CD4-positive, alpha-beta T cell treated with Interferon gamma for 1 hour (primary cell): ENCODE results near the gene ADAM12.
A peak's percentile ranks its signal among the peaks of the same experiment; 100 is the strongest.
"Not testable (repeated sequence)": the region's sequence is repeated elsewhere in the genome, so short reads cannot be mapped to it uniquely, and the experiment has no call there.

Experiments used
- DNase-seq: peaks from one replicate; pipeline ENCODE4 v3.0.0-alpha.2; 2020

The ADAM12 gene

DNA sequence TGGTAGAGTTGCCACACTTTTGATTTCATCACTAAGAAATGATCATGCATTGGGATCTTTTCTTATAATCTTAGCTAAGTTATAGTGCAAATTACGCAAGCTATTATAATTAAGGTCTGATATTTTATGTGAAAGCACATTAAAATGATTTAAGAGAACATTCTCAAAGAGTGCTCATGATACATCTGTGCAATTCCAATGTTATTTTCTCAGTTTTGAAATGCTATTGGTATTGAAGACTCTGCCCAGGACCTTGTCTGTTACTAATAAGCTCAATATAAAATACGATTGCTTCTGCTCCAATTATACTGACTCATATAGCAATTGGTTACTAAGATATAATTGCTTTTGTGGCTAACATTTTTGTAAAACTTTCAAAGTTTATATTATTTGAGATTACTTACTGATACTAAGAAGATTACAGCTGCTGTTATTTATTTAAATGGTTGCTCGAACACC is 180.9 kb downstream of the ADAM12 start:
- no peak for DNase-seq

DNA sequence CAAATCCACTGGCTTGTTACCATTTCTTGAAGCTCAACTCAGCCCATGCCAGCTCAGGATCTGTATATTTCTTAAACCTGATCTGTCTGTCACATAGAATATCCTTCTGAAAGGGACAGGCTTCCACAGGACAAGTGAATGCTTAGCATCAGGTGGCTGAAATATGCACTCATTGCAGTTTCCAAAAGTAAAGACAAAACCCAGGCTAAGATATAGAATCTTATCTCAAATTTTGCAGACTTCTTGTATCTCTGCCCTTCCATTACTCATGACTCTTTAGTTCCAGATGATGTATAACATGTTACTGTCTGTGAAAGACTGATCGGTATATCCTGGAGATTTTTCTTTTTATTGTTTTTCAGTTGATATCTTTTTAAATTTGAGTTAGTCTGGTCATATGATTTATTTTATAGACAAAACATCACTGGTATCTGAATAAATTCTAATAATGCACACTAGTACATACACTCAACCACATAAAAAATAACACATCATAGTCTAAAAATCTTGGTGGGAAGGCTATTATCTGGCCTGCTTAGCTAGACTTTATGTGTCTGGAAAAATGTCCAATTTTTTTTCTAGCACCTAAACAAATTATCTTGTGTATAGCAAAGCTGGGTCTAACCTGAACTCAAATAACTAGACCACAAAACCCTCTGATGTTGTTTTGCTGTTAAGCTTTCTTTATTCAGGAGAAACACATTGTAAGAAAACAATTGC is 182.6 kb downstream of the ADAM12 start:
- DNase-seq: no peak

DNA sequence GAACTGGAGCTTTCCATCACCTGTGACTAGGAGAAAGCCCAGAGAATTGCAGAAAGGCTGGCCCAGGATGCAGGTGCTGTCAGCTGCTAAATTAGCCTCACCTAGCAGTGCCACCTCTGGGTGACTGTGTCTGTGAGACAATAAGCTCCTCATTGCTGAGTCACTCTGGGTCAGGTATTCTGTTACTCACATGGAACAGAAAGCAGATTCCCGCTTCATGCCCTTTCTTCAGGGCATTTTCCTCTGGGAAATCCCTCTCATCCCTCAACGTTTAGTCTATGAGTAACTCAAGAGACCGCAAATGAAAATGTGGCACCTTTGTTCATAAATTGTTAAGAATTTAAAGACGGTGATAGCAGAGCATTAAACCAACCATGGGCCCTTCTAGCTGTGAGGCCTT is 184.0 kb downstream of the ADAM12 start:
- no peak for DNase-seq

DNA sequence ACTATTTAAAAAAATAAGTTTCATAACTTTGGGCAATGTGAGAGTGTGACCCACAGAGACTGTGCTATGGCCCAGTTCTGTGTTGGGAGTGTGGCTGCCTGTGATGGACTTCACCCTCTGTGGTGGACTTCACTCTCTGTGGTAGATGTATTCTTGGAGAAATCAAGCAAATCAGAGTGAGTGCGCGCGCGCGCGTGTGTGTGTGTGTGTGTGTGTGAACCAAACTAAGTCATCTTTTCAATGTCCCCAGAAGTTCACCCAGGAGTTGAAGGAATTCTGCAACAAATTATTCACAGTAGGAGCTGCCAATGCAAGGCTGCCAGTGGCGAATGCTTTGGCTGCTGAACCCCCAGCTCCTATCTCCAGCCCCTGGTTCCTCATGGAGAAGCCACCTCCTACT is 184.5 kb downstream of the ADAM12 start:
- DNase-seq: no peak

DNA sequence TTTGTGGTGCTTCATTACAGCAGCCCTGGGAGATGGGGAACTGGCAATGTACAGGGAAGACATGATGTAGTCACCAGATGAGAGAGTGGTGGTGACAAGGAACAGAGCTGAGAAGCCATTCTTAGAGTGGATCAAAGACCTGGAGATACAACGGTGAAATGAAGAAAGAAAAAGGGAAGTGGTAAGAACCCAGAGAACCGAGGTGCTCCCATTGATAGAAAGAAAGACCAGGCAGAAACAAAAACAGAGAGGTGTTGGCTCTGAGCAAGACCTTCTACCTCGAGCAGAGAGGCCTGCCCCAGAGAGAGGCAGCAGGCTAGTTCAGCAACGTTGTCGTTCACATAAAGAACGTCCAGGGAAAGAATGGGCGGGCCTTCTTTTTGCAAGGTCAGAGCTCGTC is 186.7 kb downstream of the ADAM12 start:
- DNase-seq: no peak

DNA sequence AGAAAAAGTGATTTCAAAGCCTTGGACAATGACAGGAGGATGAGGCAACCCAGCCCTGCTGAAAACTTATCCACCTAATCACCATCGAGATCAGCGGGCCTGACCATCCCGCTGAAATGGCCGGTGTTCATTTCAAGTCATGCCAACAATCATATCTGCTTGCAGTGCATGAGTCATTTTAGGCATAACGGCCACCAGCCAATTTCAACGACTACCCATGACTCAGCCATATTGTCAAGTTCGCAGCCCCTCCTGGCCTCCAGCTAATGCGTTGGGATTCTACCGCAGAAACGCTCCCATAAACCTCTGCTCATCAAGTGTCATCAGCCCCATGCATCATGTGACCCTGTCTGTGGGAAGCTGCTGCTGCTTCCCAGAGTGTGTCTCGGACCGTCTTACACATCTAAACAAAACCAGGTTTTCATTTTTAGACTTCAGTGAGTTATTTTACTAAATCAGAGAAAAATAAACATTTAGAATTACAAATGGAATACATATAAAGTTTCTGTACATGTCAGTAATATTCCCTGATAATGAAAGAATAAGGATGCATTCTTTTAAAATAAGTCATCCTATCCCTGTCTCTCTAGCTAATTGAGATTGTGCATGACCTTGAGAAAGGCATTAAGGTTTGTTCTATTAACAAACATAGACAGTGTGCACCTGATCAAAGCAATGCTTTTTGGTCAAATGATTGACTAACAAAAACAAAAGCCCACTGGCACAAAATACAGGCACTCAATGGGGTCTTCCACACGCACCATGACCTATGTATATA is 188.9 kb downstream of the ADAM12 start:
- DNase-seq: no peak

DNA sequence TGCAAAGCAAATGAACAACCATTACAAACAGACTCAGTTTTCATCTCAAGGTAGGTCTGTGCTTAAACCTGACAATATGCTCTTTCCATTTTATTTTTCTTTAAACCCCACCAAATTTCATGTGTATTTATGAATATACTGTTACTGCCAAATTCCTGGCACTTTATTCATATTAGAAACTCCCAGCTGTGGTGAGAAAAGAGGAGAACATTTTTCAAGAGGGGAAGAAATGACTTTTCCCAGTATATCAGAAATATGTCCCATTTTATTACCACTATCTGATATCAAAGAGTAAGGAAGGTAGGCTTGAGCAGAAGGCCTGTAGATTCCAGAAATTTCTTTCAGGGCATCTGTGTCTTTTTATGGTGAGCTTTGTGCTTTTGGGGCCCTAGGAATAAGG is 189.6 kb downstream of the ADAM12 start:
- no peak for DNase-seq

DNA sequence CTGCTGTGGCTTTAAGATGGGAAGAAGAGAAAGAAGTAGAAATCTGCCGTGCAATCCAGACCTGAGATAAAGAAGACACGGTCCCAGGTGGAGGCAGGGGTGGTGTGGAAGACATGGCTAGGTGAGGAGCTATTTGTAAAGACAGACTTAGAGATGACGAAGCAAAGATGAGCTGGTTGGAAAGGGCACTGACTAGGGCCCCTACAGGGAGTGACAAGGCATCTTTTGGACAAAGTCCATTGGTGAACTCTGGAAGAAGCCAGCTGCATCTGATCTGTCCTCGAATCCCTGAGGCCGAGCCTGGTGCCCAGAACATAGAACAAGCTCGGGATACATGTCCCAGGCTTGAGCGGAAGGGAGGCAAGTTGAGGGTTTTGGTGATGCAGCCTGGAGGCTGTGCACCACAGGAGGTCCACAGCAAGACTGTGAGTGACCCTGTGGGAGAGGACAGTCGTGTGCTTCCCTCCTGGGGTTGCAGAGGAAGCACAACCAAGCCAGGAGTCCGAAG is 191.2 kb downstream of the ADAM12 start:
- DNase-seq: no peak

DNA sequence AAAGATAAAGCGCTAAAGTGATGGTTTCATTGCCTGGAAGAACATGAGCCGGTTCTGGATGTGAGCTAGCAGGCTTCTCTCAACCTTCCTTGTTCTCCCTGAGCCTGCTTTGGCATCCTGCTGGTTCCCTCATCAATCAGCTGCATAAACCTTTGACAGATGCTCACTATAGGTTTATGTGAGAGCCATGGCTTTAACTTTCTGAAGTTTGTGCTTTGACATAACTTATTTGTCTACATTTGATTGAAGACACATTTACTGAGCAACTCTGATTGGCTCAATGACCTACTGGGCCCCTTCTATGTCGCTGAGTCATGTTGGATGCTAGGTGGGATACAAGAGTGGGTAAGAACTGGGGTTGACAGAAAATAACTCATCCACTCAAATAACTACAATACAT is 192.0 kb downstream of the ADAM12 start:
- no peak for DNase-seq

DNA sequence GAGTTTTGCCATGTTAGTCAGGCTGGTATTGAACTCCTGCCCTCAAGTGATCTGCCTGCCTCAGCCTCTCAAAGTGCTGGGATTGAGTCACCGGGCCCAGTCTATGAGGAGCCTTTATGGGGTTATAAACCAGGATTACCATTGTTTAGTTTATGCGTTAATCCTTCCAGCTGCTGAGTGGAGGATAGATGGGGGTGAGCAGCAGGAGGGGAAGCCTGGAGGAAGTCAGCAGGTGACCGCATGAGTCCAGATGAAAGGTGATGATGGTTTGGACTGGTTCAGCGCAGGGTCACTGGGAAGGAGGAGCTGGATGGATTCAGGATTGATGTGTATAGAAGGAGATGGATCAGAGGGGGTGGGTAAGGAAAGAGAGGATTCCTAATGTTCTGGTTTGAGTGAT is 197.1 kb downstream of the ADAM12 start:
- DNase-seq: no peak

DNA sequence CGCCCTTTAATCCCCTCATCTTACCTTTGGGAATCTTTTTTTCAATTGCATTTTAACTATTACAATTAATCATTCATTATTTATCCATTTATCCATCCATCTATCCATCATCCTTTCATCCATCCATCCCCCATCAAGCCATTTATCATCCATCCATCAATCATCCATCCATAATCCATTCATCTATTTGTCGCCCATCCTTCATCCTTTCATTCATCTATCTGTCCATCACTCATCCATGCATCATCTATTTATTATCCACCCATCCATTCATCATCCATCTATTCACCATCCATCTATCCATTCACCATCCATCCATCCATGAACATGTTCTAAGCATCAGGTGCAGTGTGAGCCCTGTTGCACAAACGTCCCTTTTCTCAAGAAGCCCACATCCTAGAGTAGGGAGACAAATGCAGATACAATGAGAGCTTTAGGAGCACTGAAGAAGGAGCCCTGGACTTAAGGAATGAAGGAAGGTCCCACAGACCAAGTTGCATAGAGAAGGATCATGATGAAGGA is 199.5 kb downstream of the ADAM12 start:
- no peak for DNase-seq

DNA sequence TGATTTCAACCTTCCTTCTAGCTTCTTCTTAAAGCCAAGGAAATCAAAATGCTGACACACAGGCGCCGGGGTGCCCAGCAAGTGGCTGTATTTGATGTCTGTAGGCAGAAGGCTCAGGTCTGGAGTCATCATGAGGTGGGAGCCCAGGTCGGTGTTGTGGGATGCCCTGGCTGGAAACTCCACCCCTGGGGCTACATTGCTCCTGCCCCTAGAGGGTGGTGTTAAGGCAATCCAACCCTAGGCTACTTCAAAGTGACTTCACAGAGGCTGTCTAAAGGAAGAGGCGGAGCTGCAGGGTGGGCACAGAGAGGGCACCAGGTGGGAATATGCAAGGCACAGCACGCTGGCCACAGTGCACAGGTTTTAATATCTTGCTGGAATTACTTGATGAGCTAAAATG is 200.9 kb downstream of the ADAM12 start:
- DNase-seq: no peak

DNA sequence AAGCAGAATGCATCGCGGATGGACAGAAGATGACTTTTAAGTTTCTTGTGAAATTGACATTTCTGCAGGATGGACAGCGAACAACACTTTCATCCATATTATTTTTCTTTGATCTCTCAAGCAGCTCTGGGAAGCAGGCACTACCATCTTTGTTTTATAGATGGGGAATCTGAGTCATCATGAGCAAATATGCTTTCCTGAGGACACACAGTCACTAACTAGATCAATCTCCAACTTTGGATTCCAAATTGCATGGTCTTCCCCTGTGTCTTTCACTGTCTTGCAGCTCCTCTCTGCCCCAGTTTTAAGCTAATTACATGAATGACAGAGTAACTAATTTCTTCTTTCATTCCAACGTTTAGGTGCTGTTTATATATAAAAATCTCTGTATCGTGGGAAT is 201.5 kb downstream of the ADAM12 start:
- no peak for DNase-seq

DNA sequence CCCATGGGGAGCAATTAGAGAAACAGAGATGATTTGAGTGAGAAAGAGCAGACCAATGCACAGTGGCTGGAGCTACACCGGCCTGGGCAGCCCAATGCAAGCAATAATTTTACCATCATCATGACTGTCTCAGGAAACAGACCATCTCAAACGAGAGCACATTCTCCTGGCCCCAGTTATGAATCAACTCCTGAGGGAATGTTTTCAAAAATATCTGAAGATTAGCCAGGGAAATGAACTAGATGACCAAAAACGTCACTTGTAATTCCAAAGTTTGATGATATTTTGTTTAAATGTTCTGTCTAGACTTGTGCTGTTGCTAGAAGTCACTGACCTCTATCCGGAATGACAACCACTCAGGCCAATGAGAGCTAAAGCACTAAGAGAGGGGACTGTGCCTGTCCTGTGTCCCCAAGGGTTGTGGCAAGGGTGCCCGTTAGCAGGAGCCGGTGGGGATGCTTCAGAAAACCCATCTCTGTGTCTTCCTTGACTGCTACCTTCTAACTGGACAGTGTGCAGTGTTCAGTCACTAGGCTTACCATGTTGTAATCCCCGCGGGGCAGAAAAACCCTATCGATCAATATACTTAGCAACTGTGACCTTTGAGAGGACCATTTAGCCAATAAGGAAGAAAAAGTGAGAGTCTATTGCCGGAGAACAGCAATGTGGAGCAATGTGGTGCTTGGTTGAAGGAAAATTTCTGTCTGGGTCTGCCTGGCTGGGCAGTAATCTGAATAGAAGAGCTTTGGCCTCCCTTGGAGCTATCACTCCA is 202.4 kb downstream of the ADAM12 start:
- no peak for DNase-seq

DNA sequence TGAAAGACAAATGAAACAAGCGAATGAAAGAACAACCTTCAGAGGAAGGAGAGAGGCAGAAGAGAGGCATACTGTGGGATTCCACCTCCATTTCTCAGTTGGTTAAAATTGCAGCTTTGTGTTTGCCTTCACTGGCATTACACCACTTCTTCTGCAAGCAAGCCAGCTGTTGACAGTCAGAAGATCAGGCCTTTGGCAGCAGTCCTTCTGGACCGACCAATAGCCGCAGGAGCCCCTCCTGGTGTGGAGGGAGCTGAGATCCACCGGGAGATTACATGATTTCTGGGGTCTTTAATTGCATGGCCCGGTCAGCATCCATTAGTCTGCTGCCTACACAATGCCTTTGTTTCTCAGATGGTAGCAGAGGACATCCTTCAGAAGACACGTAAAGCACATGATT is 206.7 kb downstream of the ADAM12 start:
- no peak for DNase-seq

DNA sequence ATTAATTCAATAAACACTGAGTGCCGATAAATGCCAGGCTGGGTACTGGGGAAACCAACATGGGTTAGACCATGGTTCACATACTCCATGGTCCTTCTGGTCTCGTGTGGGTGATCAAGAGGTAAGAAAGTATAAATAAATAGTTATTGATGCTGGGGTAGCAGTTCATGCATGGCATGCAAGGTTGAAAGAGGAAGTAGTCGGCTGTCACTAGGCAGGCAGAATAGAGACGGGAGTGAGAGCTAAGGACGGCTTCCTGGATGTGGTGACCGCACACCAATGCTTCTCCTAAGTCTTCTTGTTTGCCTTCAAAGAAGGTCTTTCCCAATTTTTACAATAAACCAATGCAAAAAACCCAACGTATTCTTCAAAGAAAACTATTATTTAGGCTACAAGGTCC is 208.6 kb downstream of the ADAM12 start:
- DNase-seq: peak; percentile 6

DNA sequence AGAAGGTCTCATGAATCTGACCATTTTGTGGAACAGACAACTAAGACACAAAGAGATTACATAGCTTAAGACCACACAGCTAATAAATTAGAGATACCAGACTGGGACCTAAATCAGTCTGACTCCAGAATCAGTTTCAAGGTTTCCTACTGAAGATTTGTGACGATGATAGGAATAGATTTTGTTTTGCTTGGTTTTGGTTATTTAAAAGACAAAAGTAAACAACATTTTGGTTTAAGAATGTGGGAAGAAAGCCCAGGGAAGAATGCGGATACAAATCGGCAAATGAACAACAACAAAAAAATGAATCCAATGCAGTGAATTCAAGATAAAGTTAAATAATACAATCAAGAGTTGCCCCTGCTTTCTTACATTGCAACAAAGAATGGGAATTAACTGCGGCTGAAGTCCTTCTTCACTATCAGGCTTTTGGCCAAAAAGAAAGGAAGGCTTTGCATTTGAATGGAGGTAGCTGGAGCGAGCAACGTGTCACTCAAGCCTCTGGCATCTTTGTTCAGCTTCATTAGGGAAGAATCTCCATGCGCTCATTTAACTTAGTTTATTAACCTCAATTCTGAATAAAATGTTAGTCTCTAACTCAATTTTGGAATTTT is 210.8 kb downstream of the ADAM12 start:
- DNase-seq: no peak

DNA sequence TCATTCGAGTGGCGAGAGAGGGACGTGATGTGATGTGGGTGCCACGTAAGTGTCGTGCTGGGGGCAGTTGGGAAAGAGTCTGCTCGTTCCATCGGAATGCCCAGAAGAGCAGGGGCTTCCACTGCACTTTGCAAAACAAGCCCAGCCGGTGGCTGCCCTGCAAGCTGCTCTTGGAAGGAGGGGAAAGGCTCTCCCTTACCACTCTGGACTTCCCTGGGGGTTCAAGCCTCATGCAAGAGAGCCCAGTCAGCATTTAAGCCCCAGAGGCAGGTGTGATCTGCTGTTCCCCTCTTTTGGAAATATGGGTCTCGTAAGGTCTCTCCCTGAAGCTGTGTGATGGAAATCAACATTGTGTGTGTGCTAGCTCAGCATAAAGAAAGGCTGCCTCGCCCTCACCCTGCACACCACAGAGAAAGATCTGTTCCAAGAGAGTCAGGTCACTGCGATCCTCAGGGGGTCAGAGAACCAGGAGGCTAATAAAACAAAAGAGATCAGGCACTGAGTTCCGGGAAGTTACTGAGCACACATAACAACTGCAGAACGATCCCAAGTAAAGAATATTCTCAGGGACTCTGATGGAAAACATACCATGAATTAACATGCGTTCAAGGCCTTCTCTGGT is 212.5 kb downstream of the ADAM12 start:
- DNase-seq: no peak

DNA sequence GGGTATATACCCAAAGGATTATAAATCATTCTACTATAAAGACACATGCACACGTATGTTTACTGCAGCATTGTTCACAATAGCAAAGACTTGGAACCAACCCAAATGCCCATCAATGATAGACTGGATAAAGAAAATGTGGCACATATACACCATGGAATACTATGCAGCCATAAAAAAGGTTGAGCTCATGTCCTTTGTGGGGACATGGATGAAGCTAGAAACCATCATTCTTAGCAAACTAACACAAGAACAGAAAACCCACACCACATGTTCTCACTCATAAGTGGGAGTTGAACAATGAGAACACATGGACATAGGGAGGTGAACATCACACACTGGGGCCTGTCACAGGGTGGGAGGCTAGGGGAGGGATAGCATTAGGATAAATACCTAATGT is 215.5 kb downstream of the ADAM12 start:
- not testable (repeated sequence) for DNase-seq

DNA sequence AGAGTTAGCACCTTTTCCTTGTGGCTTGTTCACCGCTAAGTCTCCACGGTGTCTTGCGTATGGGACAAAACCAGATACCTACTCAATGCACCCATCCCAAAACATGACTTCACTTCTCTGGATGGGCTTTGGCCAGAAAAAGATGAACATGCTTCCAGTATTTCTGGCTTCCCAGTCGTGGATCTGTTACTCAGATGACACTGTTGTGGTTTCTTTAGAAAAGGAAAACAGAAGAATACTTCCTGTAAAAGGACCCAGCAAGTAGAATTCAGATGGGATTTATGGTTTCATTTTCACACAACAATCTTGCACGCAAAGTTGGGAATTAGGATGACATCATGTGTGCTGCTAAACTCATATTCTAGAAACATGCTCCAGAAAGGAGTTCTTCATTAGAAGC is 216.7 kb downstream of the ADAM12 start:
- DNase-seq: no peak

DNA sequence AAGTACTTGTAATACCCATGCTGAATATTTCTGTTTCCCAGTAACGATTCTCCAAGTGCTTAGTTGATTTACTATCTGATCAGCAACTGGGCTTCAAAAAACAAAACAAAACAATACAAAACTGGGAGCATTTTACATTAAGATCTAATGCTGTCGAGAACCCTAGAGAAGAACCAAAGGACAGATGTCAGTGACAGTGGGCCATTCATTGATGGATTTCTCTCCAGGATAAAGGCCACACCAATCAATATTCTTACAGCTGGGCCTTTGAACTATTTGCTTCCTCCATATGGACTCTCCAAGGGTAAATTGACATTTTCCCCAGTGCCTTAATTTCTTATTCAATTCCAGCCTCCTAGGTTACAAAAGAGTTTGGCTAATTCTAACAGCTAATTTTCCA is 217.5 kb downstream of the ADAM12 start:
- no peak for DNase-seq

DNA sequence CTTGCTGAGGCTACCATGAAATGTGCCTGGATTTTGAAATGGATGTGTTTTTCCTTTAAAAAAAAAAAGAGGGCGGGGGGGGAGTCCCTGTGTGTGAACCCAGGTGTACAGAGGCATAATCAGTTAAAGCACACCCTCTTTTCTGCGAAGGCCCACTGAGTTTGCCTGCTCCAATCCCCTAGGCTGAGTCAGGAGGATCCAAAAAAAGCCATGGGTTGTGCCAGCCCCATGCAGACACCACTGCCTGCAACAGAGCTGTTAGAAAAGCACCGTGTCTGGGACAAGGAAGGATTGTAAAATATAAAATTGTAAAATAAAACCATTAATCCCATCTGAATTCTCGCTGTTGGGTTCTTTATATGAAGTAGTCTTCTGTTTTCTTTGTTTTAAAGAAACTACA is 217.9 kb downstream of the ADAM12 start:
- no peak for DNase-seq
